IPS-11a (cell line): Measurements from ENCODE around the gene VIPR2.

ENCODE experiments used
- H3K4me3 ChIP-seq: one replicate; pipeline ENCODE4 v1.5.1; 2013; ENCODE audit warnings: low read depth, low read length, control low read depth

VIPR2 gene

DNA sequence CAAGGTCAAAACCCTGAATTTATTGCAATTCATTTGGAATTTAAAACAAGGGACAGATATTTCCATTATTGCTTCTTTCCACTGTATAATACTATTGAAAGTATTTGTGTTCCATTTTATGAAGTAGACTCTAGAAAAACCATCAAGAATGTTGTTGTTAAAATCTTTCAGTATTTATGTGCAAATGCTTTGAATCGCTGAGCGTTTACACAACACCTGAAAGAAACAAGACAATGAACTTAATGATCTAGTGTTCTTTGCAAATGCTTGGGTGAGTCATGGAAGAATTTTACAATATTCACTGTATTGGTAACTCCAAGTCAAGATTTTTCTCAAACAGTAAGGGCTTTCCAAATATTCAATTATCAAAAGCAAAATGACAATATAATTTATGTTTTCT is 97.1 kb downstream of the VIPR2 start:
- no peak overlapping the region for H3K4me3 ChIP-seq

DNA sequence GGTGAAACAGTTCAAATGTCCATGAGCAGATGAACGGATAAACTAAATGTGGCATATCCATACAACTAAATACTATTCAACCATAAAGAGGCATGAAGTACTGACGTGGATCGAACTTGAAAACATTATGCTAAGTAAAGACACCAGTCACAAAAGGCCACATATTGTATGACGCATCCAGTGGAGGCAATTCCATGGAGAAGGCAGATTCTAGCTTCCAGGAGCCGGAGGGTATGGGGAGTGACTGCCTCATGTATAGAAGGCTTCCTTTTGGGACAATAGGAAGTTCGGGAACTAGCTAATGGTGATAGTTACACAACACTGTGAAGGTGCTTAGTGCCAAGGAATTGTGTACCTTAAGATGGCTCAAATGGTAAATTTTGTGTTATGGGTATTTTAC is 98.4 kb downstream of the VIPR2 start:
- H3K4me3 ChIP-seq = no peak overlapping the region

DNA sequence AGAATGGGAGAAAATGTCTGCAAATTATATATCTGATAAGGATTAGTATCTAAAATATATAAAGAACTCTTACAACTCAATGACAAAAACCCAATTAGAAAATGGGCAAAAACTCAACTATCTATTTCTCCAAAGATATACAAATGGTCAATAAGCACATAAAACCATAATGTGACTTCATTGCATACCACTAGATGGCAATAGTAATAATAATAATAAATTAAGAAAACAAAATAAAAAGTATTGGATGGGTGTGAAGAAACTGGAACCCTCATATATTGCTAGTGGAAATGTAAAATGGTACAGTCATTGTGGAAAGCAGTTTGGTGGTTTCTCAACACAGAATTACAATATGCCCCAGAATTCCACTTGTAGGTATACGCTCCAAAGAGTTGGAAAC is 98.8 kb downstream of the VIPR2 start:
- H3K4me3 ChIP-seq = no peak overlapping the region

DNA sequence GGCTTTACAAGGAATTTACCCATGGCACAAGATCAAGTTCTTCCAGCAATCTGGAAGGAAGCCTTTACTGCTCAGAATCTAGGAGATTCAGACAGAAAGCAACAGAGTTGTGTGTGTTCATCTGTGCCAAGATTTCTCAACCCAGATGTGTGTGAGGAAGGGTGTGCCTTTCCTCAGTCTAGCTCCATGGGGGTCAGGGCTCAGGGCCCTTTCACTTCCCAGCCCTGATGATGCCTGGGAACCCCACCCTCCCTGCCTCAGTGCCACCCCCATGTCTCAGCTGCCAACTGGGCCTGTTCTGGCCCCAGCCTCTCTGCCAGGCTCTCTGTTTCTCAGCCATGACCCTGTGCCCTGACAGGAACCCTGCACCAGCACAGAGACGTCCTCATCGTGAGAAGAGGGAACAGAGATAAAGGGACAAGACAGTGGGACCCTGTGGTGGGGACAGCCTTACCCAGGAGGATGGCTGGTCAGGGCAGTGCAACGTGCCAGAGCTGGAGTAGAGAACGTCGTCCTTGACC is 102.0 kb downstream of the VIPR2 start:
- no peak overlapping the region for H3K4me3 ChIP-seq

DNA sequence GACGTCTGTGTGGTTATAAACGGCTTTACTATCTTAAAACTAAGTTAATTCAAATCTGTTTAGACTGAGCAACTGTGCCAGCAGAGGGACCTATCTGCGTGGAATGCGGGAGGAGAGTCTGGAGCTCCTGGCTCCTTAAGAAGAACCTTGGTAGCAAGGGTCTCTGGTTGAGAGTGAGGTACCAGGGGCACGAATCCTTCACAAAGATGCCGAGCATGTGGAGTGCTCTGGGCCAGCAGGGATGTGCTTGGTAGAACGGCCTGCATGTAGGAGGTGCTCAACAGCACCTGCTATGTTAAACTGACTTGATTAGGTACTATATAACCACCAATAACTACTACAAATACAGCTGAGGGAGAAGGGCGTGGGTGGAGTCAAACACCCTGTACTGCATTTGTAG is 102.6 kb downstream of the VIPR2 start:
- no peak overlapping the region for H3K4me3 ChIP-seq

DNA sequence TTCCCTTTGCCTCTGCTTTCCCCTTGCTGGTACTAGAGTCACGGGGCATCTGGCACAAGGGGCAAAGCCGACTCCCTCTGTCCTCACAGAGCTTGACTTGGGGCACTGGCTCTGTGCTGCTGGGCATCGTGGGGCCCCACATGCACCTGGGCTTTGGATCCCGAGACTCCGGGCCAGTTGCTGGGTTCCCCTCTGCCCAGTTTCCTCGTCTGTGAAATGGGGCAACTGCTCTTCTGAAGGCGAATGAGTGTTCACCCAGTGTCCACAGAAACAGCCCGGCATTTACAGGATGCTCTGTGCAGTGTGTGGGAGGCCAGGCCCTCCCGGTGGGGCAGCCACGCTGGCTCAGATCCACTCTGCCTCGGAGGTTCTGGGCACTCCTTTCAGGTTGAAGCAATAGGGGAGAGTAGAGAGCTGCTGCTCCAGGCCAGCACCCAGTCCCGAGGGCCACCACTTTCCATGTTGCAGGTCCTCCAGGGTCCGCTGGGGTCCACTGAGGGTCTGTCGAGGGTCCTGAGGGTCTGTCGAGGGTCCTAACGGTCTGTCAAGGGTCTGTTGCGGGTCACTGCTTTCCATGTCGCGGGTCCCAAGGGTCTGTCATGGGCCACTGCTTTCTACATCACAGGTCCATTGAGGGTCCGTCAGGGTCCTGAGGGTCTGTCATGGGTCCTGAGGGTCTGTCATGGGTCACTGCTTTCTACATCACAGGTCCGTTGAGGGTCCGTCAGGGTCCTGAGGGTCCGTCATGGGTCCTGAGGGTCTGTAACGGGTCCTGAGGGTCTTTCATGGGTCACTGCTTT is 103.6 kb downstream of the VIPR2 start:
- H3K4me3 ChIP-seq = no peak overlapping the region

DNA sequence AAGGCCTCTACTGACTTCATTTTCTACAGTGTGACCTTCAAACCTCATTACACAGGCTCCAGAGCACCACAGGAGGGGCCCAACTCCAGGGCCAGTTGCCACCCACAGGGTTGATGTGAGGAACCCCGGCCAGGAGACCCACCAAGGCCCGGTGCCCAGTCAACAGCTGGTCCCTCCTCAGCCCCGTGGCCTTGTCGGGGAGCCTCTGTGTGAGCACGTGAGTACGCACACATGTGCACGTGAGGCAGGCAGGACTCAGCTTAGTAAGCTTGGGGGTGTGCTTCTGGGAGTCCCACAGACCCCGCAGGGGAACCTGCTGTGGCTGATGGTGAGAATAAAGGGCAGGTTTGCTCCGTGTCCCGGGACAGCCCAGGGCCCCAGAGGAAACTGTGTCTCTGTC is 104.5 kb downstream of the VIPR2 start:
- H3K4me3 ChIP-seq = no peak overlapping the region

DNA sequence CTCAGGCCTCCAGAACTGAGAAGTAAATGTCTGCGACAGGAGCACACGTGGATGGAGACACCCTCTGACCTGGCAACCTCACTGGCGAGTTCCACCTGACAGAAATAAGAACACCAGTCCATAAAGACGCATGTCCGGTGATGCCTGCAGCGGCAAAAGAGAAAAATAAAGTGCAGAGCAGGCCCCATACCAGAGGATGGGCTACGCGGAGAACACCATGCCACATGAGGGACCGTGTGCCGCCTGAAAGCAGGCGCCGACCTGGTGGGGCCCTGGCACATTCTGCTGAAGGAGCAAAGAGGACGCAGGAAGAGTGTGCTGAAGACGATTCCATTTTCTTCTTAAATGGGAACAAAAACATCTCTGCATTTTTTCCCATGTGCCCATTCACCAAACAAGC is 105.0 kb downstream of the VIPR2 start:
- H3K4me3 ChIP-seq = no peak overlapping the region

DNA sequence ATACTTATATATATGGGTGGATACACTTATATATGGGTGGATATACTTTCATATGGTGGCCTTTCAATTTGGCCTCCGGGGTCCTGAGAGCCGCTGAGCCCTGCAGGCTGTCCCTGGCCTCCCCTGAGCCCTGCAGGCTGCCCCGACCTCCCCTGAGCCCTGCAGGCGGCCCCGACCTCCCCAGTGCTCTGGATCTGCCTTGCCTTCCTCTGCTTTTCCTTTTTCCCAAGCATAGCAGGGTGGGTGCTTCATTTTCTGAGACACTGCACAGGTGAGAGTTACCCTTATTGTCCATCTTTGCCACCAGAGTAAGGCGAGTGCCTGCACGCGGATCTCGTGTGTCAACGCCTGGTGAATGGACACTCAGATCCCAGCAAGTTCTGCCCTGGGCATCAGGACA is 106.6 kb downstream of the VIPR2 start:
- no peak overlapping the region for H3K4me3 ChIP-seq

DNA sequence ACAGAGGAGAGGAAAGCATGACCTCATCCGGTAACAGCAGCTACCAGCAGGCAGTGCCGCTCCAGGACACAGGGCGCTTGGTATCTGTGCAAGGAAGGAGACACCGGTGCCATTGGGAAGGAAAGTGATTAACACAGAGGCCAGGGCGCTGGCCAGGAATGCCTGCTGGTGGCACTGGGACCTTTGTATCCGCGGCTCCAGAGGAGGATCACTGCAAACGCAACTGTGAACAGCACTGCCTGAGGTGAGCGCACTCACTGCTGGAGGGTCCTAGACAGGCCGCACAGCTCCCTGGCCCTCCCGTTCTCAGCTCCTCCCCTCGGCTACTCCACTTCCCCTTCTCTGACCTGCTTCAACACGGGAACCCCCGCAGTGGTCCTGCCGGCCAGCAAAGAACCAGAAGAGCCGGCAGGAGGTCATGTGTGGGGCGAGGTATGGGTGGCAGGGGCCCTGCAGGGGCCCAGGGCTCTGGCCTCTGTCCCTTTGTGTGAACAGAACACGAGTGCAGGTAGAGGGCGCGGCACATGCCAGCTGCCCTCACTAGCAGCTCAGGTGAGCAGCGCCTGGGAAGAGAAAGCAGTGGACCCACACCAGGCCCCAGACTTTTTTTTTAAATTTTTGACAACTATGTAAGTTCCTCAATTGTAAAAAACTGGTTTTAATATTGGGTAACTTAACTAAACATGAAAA is 107.6 kb downstream of the VIPR2 start:
- no peak overlapping the region for H3K4me3 ChIP-seq

DNA sequence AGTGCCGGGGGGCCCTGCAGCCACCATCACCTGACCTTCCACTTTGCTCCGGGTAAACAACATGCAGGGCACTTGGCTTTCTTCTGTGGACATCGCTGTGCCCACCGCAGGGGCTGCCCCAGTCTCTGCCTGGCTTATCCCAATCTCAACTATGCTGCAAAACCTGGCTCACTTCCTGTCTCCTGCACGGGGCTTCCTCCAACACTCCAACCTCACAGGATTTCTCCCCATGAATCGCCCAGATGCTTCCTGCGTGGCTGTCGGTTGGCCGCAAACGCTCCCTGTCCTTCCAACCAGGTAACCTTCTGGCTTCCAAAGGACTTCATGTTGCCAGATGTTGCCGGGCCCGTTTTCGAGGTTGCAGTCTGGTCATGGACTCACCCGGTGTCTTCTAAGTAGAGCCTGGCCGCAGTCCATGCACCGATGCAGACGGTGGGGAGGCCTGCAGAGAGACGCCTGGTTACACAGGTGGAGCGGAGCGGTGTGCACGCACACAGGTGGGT is 109.0 kb downstream of the VIPR2 start:
- no peak overlapping the region for H3K4me3 ChIP-seq

DNA sequence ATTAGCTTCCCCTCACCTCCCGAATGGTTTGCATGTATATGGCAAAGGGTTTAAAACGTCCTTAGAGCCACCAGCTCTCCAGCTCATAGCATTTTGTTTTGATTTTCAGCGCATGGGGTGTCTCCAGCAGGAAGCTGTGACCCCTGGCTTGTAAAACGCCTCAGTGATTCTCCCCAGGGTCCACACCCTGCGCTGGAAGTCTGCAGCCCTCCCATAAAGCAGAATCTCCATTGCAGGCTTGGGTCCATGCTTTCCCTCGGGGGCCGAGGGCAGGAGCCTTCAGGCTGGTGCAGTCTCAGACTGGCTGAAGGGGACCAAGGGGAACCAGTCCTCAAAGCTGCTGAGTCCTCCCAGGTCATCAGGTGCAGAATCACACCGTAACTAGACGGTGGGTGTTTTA is 109.7 kb downstream of the VIPR2 start:
- H3K4me3 ChIP-seq = no peak overlapping the region

DNA sequence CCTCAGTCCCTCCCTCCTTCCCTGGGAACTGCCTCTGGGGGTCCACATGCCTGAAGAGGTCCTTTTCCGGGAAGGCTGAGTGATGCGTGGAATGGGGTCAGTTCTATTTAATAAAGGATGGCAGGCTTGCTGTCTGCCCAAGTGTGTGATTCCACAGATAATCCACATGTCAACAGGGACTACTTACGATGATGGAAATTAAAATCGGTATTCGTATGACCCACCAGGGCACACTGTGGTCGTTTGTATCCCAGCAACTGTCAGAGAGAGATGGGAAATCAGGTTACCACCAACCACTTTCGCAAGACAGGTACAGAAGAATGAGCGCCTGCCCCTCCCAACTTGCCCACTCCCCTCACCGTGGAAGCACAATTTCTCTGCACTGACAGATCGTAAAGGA is 110.3 kb downstream of the VIPR2 start:
- H3K4me3 ChIP-seq = no peak overlapping the region

DNA sequence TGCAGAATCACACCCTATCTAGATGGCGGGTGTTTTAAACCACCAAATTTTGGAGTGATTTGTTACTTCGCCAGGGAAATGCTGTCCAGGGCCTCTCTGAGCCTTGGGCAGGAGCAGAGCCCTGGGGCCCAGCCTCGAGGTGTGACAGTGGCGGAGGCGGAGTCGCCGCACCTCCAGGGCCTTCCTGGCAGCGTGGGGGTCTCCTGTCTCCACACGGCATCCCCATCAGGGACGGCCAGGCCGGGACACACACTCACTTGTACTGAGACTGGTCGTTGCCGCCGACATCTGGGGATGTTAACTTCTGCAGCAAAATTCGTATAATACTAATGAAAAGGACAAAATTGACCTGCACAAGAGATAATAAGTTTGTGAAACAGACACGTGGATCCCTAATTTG is 110.7 kb downstream of the VIPR2 start:
- H3K4me3 ChIP-seq = no peak overlapping the region

DNA sequence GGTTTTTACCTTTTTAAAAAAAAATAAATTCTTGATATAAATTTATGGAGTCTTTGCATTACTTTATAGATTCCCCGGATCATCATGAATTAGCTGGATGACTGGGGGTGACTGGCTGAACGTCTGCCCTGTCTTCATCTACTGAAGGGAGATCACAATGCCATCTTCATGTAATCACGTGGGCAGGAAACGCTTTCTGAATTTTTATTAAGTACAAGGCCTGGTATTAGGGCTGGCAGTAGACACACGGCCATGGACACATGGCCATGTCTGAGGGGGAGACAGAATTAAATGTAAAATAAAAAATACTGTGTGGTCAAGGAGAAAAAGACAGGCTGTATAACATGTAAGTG is 111.2 kb downstream of the VIPR2 start:
- no peak overlapping the region for H3K4me3 ChIP-seq

DNA sequence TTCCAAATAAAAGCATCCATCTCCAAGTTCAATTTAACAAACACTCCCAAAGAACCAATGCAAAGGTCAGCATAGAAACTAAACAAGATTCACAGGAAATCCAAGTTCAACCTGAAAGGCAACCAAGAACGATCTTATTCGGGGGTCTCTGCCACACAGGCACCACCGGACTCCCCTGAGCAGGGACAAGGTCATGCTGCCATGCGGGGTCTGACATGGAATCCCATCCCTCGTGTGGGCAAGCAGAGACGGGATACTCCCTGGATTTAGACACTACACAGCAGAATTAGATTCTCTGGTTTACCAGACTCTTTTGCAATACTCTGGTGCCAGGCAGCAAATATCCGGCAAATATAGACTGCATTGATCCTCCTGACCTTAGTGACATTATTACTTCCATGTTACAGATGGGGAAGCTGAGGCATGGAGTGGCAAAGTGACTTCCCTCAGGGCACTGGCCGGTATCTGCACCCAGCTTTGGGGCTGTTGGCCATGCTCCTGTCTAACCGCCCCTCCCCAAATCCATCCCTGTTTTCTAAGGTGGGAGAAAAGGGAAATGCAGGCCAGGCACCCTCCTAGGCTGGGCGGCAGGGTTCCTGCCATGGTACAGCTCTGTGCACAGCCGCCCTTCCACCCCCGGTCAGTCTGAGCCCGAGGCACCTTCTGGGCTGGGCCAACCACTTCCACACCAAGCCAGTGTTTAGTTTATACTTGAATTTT is 111.8 kb downstream of the VIPR2 start:
- H3K4me3 ChIP-seq = no peak overlapping the region

DNA sequence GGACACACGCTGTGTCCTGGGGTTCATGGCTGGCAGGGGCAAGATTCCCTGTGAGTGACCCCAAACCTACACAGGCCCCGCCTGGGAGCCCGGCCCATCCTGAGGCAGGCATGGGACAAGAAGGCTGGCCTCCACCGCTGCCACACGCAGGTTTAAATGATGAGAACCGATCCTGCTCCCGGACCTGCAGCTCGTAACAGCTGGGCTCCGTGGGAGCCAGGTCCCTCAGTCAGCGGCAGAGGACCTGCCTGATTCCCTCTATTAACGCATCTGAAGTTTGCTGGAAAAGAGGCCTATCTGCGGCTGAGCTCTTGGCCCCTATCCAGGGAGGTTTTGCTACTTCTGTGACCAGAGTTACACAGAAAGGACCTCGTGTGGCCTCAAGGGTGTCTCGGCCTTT is 112.3 kb downstream of the VIPR2 start:
- H3K4me3 ChIP-seq = no peak overlapping the region

DNA sequence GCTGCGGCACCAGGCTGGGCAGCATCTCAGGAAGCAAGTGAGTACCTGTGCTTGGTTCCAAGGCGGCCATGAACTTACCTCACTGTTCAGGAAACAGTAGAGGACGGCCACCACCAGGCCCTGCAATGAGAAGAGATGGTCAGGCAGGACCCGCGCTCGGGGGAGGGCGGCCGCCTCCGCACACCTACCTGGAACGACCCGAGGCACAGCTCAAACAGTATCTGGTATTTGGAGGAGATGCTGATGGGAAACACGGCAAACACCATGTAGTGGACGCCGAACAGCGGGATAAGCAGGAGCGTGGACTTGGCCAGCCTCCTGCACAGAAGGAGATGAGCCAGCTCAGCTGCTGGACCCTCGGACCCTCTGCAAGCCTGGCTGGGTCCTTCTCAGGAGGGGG is 112.9 kb downstream of the VIPR2 start:
- no peak overlapping the region for H3K4me3 ChIP-seq

DNA sequence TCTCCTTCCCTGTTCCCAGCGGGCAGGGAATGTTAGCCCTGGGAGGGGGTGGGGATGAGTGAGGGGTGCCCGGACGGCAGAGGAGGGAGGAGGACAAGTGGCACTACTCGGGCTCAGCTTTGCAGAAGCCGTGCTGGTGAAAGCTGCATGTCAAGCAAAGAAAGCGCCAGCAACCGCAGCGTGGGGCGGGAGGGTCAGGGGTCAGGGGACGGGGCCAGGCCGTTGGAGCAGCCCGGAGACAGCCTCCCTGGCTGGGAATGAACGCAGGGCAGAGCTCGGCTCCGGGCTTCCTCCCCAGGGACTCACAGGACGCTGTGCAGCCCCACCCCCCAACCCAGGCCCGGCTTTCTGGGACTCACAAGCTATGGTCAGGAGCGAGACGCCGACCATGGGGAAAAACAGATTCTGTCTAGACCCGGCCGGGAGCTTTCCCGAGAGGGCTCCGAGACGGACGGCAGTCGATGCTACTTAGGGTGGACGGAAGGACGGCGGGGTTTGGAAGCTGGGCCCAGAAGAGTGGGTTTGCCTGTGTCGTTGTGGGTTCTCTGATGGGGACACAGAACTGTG is 113.4 kb downstream of the VIPR2 start:
- peak overlapping the region; percentile 46 for H3K4me3 ChIP-seq

DNA sequence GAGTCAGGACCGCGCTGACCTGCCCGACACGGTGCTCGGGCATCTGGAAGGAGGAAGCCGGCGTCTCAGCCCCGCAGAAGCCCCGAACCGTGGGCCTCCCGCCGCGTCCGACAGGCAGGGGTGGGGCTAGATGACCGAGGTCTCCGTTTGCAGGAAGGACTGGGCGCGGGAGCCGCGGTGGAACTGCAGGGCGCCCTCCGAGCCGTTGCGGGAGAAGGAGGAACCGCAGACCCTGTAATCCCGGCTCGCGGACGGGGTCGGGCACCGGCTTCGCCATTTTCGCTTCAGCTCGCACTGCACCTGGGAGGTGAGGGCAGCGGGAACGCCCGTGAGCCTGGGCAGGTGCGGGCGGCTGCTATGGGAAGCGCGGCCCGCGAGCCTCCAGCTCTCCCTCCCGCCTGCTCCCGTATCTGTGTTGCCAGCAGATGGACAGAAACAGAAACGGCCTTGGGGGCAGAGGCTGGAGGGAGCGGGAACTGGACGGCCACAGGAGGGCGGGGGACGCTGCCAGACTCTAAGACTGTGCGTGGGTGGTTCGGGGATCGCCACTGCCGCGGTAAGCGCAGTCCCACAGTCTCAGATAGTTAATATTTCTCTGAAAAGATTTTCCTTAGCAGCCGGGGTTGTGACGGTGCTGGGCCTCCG is 114.1 kb downstream of the VIPR2 start:
- peak overlapping the region; percentile 46 for H3K4me3 ChIP-seq
